ENCODE results near the gene MPV17.

- TF ChIP-seq, protein P1, sequence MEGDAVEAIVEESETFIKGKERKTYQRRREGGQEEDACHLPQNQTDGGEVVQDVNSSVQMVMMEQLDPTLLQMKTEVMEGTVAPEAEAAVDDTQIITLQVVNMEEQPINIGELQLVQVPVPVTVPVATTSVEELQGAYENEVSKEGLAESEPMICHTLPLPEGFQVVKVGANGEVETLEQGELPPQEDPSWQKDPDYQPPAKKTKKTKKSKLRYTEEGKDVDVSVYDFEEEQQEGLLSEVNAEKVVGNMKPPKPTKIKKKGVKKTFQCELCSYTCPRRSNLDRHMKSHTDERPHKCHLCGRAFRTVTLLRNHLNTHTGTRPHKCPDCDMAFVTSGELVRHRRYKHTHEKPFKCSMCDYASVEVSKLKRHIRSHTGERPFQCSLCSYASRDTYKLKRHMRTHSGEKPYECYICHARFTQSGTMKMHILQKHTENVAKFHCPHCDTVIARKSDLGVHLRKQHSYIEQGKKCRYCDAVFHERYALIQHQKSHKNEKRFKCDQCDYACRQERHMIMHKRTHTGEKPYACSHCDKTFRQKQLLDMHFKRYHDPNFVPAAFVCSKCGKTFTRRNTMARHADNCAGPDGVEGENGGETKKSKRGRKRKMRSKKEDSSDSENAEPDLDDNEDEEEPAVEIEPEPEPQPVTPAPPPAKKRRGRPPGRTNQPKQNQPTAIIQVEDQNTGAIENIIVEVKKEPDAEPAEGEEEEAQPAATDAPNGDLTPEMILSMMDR (optimal IDR thresholded peaks at IDR 0.05 in 1 of 3, IDR thresholded peaks at IDR 0.05 in 1 of 3, conservative IDR thresholded peaks at IDR 0.05 in 1 of 3; ENCODE audit: extremely low read depth in 1 of 3, insufficient read depth in 2 of 3, low read length in 3 of 3) = no peak
- TF ChIP-seq EZH2 (IDR thresholded peaks at IDR 0.05; ENCODE audit: low read length) = no peak
Measured at GRCh38 chr2:27305516-27305915, 17.4 kb downstream of the MPV17 start.
